ENCODE results near the gene ERMARD. TPM values are rescaled to one million over a fixed set of nuclear protein-coding genes. Genes with fewer than 3 reads are reported as not detected.

Gene ERMARD
- 10 to 100 TPM; 24.9 to 26.6 TPM for total RNA-seq

DNA sequence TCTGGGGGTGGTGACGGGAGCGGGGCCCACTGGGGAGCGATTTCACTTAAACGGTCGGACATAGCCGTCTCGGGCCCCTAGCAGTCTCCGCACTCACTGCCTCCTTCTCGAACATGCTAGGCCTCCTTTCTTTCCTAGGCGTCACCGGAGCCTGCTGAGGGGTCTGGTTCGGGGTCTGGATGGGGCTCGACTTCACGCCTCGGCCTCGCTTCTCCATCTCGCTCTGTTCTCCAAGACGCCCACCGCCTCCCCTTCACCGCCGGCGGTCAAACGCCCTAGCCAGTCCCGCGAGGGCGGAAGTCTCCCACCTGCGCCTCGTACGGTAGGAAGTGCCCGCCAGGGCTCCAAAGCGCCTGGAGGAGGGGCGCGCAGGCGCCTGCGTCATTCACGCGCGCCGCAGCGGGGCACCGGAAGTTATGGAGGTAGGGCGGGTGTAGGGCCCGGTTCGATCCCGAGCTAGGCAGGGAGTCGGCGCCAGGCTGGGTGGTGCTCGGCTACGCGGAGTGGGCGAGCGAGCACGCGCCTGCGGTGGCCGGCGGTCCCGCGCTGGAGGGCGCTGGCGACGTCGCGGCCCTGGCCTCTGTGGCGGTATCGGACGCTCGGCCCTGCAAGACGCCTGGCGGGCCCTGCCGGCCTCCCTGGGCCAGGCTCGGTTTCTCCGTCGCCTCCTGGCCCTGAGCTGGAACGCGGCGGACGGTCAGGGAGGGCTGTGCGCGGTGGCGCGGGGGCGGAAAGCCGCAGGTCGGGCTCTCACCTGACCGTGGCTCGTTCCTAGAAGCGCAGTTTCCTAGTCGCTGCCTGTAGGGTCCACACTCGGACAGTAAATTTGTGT lies at the start of gene ERMARD, which contains the start of gene DYNLT2:
TSS of gene ERMARD (plus strand) at position 381 of the 832 bp plus-strand sequence. CDS start at position 417, 36 bp downstream.
TSS of gene DYNLT2 (minus strand) at position 331 of the 832 bp plus-strand sequence. CDS start at position 217, 114 bp downstream.
- Mint-ChIP-seq H3K4me1 (ENCODE audit: low read depth) (peaks cover 28% of the 10 kb centered on the region), H3K27ac (peak within 1 kb of the TSS; percentile 100), H3K36me3 (ENCODE audit: low read depth) (peaks cover 25% of the 10 kb centered on the region), H3K4me3 (peak within 1 kb of the TSS; percentile 100), H3K9me3 (peaks cover 3% of the 10 kb centered on the region), H3K27me3 (no peaks in the 10 kb centered on the region)
- TF ChIP-seq, protein P1, sequence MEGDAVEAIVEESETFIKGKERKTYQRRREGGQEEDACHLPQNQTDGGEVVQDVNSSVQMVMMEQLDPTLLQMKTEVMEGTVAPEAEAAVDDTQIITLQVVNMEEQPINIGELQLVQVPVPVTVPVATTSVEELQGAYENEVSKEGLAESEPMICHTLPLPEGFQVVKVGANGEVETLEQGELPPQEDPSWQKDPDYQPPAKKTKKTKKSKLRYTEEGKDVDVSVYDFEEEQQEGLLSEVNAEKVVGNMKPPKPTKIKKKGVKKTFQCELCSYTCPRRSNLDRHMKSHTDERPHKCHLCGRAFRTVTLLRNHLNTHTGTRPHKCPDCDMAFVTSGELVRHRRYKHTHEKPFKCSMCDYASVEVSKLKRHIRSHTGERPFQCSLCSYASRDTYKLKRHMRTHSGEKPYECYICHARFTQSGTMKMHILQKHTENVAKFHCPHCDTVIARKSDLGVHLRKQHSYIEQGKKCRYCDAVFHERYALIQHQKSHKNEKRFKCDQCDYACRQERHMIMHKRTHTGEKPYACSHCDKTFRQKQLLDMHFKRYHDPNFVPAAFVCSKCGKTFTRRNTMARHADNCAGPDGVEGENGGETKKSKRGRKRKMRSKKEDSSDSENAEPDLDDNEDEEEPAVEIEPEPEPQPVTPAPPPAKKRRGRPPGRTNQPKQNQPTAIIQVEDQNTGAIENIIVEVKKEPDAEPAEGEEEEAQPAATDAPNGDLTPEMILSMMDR (IDR thresholded peaks at IDR 0.05): no peak
- ChIA-PET POLR2A (interaction anchor here (0.6 to 7.7 kb wide), 15 partner anchors 8 to 802 kb away, joined by 3 to 73 read pairs (median 4); partner anchors contain the start of genes C6orf120, PHF10, PSMB1 and TBP), CTCF (interaction anchor here (1.0 to 3.6 kb wide), 4 partner anchors 29 to 48 kb away, joined by 3 to 11 read pairs (median 4); no protein-coding TSS in a partner anchor)
- peak; percentile 97 for ATAC-seq
- peak; percentile 94 for DNase-seq
- intact Hi-C loops (cut with micrococcal nuclease): loop anchor here (2.0 kb wide), 2 partner anchors 25 to 49 kb away; partner anchors contain the start of genes C6orf120 and WDR27

DNA sequence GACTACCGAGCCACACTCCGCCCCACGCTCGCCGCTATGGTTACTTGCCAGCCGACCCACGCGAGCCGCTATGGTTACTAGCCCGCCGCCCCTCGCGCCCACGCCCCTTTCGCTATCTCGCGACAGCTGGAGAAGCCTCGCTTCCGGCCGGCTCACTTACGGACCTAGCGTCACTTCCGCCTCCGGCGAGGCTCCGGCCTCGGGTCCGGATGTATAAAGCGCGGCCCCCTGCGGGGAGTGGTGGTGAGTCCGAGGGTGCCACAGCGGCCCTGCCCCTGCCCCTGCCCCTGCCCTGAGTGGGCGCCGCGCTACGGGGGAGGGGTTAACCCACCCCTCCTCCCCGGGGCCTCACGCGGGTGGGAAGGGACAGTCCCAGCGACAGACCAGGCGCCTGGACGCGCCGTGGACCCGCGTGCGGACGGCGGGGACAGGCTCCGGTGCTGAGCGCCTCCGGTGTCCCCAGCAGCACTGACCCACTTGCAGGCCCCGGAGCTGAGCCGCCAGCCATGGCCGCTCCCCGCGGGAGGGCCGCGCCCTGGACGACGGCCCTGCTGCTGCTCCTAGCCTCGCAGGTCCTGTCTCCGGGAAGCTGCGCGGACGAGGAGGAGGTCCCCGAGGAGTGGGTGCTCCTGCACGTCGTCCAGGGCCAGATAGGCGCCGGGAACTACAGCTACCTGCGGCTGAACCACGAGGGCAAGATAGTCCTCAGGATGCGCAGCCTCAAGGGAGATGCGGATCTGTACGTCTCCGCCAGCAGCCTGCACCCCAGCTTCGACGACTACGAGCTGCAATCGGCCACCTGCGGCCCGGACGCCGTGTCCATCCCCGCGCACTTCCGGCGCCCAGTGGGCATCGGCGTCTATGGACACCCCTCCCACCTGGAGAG lies 49.2 kb upstream of the ERMARD start, which contains the start of the genes C6orf120 and WDR27:
TSS of gene C6orf120 (plus strand) at position 173 of the 886 bp plus-strand sequence. CDS start at position 507, 334 bp downstream.
TSS of gene WDR27 (minus strand) at position 76 of the 886 bp plus-strand sequence. CDS start 13,024 bp downstream, outside the sequence.
- DNase-seq (peak; percentile 98), ATAC-seq (peak; percentile 93)
- Mint-ChIP-seq H3K4me3 (peak within 1 kb of the TSS; percentile 93), H3K9me3 (no peaks in the 10 kb centered on the region), H3K27ac (peak within 1 kb of the TSS; percentile 93), H3K27me3 (no peaks in the 10 kb centered on the region), H3K4me1 (ENCODE audit: low read depth) (peaks cover 49% of the 10 kb centered on the region), H3K36me3 (ENCODE audit: low read depth) (peaks cover 46% of the 10 kb centered on the region)
- intact Hi-C loops (cut with micrococcal nuclease): loop anchor here (2.0 kb wide), 2 partner anchors 21 to 49 kb away; partner anchors contain the start of genes DYNLT2 and ERMARD
- ChIA-PET CTCF (interaction anchor here (1.0 to 4.1 kb wide), 5 partner anchors 8 to 87 kb away, joined by 3 to 17 read pairs (median 5); no protein-coding TSS in a partner anchor), POLR2A (interaction anchor here (0.9 to 6.3 kb wide), 14 partner anchors 8 to 881 kb away, joined by 3 to 95 read pairs (median 4); partner anchors contain the start of genes DYNLT2, ERMARD and PHF10)
- TF ChIP-seq, protein P1 (IDR thresholded peaks at IDR 0.05): no peak

DNA sequence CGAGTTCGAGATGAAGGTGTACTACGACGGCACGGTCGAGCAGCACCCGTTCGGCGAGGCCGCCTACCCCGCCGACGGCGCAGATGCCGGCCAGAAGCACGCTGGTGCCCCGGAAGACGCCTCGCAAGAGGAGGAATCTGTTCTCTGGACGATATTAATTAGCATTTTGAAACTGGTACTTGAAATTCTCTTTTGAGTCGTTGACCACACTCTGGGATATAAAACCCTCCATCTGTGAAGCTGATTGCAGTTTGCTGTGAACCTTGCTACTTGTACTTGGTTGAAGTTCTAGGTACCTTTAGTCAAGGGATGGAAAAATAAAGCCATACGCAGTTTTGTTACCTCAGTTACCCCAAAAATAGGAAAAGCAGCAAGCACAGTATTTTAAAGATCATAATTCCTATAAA lies 48.6 kb upstream of the ERMARD start:
- peak overlapping the region; percentile 93 for H3K4me3 Mint-ChIP-seq
- DNase-seq: no peak
- no peaks in the 10 kb centered on the region for H3K27me3 Mint-ChIP-seq
- ATAC-seq: peak; percentile 10
- intact Hi-C loops (cut with micrococcal nuclease): loop anchor here (2.0 kb wide), 2 partner anchors 20 to 48 kb away; partner anchors contain the start of genes DYNLT2 and ERMARD
- H3K9me3 Mint-ChIP-seq: no peaks in the 10 kb centered on the region
- peak overlapping the region; percentile 93 for H3K27ac Mint-ChIP-seq
- POLR2A ChIA-PET: interaction anchor here (0.9 to 6.3 kb wide), 9 partner anchors 7 to 49 kb away, joined by 3 to 95 read pairs (median 6); partner anchors contain the start of genes DYNLT2, ERMARD and PHF10
- TF ChIP-seq, protein P1 (IDR thresholded peaks at IDR 0.05): no peak
- peaks cover 48% of the 10 kb centered on the region for H3K4me1 Mint-ChIP-seq (ENCODE audit: low read depth)
- CTCF ChIA-PET: interaction anchor here (4.0 to 4.1 kb wide), 2 partner anchors 17 to 20 kb away, joined by 14 to 17 read pairs; no protein-coding TSS in a partner anchor
- H3K36me3 Mint-ChIP-seq (ENCODE audit: low read depth): peaks cover 41% of the 10 kb centered on the region

DNA sequence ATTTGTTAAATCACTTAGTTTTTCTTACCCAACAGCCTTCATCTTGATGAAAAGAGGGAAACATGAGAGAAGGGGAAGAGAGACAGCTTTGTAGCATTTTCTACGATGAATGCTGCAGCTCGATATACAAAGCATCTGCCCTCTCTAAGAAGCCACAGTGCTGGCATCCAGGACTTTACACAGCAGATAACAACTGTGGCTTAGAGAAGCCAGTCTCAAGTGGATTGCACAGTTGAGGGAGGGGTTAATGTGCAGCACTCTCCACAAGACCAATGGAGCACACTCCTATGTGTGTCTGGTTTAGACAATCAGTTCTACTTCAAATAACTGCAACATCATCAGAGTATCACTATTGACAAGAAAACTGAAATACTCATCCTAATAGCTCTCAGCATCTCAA lies 43.6 kb upstream of the ERMARD start:
- ATAC-seq (peak; percentile 38), DNase-seq (no peak)
- TF ChIP-seq, protein P1 (IDR thresholded peaks at IDR 0.05): no peak
- H3K27me3 Mint-ChIP-seq: no peaks in the 10 kb centered on the region
- peaks cover 49% of the 10 kb centered on the region for H3K36me3 Mint-ChIP-seq (ENCODE audit: low read depth)
- no peak overlapping the region for H3K4me3 Mint-ChIP-seq
- POLR2A ChIA-PET: interaction anchor here (0.6 to 4.6 kb wide), 5 partner anchors 9 to 18 kb away, joined by 3 to 28 read pairs (median 4); partner anchors contain the start of gene PHF10
- peaks cover 48% of the 10 kb centered on the region for H3K4me1 Mint-ChIP-seq (ENCODE audit: low read depth)
- CTCF ChIA-PET: interaction anchor here (3.6 kb wide), 1 partner anchor 12 kb away, joined by 34 read pairs; no protein-coding TSS in a partner anchor
- intact Hi-C loops (cut with micrococcal nuclease): no loop called here
- no peaks in the 10 kb centered on the region for H3K9me3 Mint-ChIP-seq
- peak overlapping the region; percentile 70 for H3K27ac Mint-ChIP-seq

Measured in activated CD8-positive, alpha-beta T cell treated with anti-CD3 and anti-CD28 coated beads for 36 hours (primary cell).